Mucosa of rectum (tissue), 2 donors: ENCODE measurements around the gene ADIRF.

ENCODE experiments used
- H3K27ac ChIP-seq, 2 donors: one replicate each; pipeline ENCODE4 v1.7.0; 2013; ENCODE audit warnings: inconsistent platforms in 2 of 2, low read depth in 2 of 2, low read length in 2 of 2
- H3K27me3 ChIP-seq, 2 donors: one replicate each; pipeline ENCODE4 v1.7.0; 2013; ENCODE audit warnings: low read length in 2 of 2; ENCODE audit not compliant: control insufficient read depth in 2 of 2, insufficient read depth in 2 of 2
- H3K36me3 ChIP-seq, 2 donors: one replicate each; pipeline ENCODE4 v1.7.0; 2013; ENCODE audit warnings: low read length in 2 of 2; ENCODE audit not compliant: control insufficient read depth in 2 of 2, insufficient read depth in 2 of 2
- H3K4me1 ChIP-seq, 2 donors: one replicate each; pipeline ENCODE4 v1.7.0; 2013; ENCODE audit warnings: low read length in 2 of 2, mild to moderate bottlenecking in 1 of 2; ENCODE audit not compliant: control insufficient read depth in 2 of 2, insufficient read depth in 2 of 2
- H3K4me3 ChIP-seq, 2 donors: one replicate each; pipeline ENCODE4 v1.7.0; 2013; ENCODE audit warnings: low read length in 2 of 2
- H3K9ac ChIP-seq, 2 donors: one replicate each; pipeline ENCODE4 v1.7.0; 2013; ENCODE audit warnings: low read length in 2 of 2, low read depth in 1 of 2, mild to moderate bottlenecking in 1 of 2
- H3K9me3 ChIP-seq, 2 donors: one replicate each; pipeline ENCODE4 v1.7.0; 2013; ENCODE audit warnings: low read length in 2 of 2; ENCODE audit not compliant: control insufficient read depth in 2 of 2
- donor health status: healthy.
- donor health status: Normal muscosa, but diverticular disease.

ADIRF gene

GRCh38 chr10:86961481-86962091 lies 6.7 kb upstream of the ADIRF start:
- Histone ChIP-seq H3K36me3 (no peaks in the 10 kb centered on the region), H3K4me1 (peaks cover 0 to under 1% of the 10 kb centered on the region in 2 donors), H3K27ac (no peak overlapping the region), H3K27me3 (no peaks in the 10 kb centered on the region), H3K9me3 (no peaks in the 10 kb centered on the region), H3K9ac (no peak overlapping the region), H3K4me3 (no peak overlapping the region)

GRCh38 chr10:86962136-86962980 lies 5.9 kb upstream of the ADIRF start:
- H3K27ac ChIP-seq = no peak overlapping the region
- no peaks in the 10 kb centered on the region for H3K9me3 ChIP-seq
- no peaks in the 10 kb centered on the region for H3K27me3 ChIP-seq
- H3K4me3 ChIP-seq = no peak overlapping the region
- H3K4me1 ChIP-seq = peaks cover 7 to 8% of the 10 kb centered on the region in 2 donors
- no peaks in the 10 kb centered on the region for H3K36me3 ChIP-seq
- no peak overlapping the region for H3K9ac ChIP-seq

GRCh38 chr10:86962981-86963310 lies 5.3 kb upstream of the ADIRF start:
- Histone ChIP-seq H3K4me1 (peaks cover 13 to 14% of the 10 kb centered on the region in 2 donors), H3K4me3 (no peak overlapping the region), H3K9me3 (no peaks in the 10 kb centered on the region), H3K9ac (no peak overlapping the region), H3K36me3 (no peaks in the 10 kb centered on the region), H3K27ac (no peak overlapping the region), H3K27me3 (no peaks in the 10 kb centered on the region)

- Histone ChIP-seq H3K36me3 (no peaks in the 10 kb centered on the region), H3K27me3 (no peaks in the 10 kb centered on the region), H3K4me3 (no peak overlapping the region), H3K9me3 (no peaks in the 10 kb centered on the region), H3K9ac (no peak overlapping the region), H3K27ac (no peak overlapping the region), H3K4me1 (peaks cover 17 to 18% of the 10 kb centered on the region in 2 donors)
These were observed 4.9 kb upstream of the ADIRF start for GRCh38 chr10:86963341-86963919.

GRCh38 chr10:86964061-86964846 lies 4.0 kb upstream of the ADIRF start:
- Histone ChIP-seq H3K4me3 (no peak overlapping the region), H3K27ac (no peak overlapping the region), H3K4me1 (peaks cover 22 to 26% of the 10 kb centered on the region in 2 donors), H3K9me3 (no peaks in the 10 kb centered on the region), H3K9ac (no peak overlapping the region), H3K36me3 (no peaks in the 10 kb centered on the region), H3K27me3 (no peaks in the 10 kb centered on the region)

GRCh38 chr10:86964847-86965190 lies 3.5 kb upstream of the ADIRF start:
- no peak overlapping the region for H3K9ac ChIP-seq
- H3K4me3 ChIP-seq = no peak overlapping the region
- peaks cover 26 to 31% of the 10 kb centered on the region in 2 donors for H3K4me1 ChIP-seq
- H3K27ac ChIP-seq = no peak overlapping the region
- H3K27me3 ChIP-seq = no peaks in the 10 kb centered on the region
- no peaks in the 10 kb centered on the region for H3K9me3 ChIP-seq
- H3K36me3 ChIP-seq = no peaks in the 10 kb centered on the region

GRCh38 chr10:86965986-86966654 lies 2.2 kb upstream of the ADIRF start:
- Histone ChIP-seq H3K27ac (no peak overlapping the region), H3K4me1 (peaks cover 36 to 42% of the 10 kb centered on the region in 2 donors)

GRCh38 chr10:86967481-86967941 lies 771 bp upstream of the ADIRF start:
- Histone ChIP-seq H3K4me3 (peak overlapping the region; percentile 74 to 76), H3K9ac (peak overlapping the region in 1 of 2 donors; percentile 92), H3K27ac (peak overlapping the region; percentile 62 to 89), H3K27me3 (no peaks in the 10 kb centered on the region), H3K9me3 (no peaks in the 10 kb centered on the region), H3K36me3 (no peaks in the 10 kb centered on the region), H3K4me1 (peaks cover 42 to 52% of the 10 kb centered on the region in 2 donors)

More at GRCh38 chr10:86965986-86966654, 2.2 kb upstream of the ADIRF start:
- peak overlapping the region; percentile 0 to 7 for H3K9ac ChIP-seq
- H3K36me3 ChIP-seq = no peaks in the 10 kb centered on the region
- no peak overlapping the region for H3K4me3 ChIP-seq
- no peaks in the 10 kb centered on the region for H3K27me3 ChIP-seq
- no peaks in the 10 kb centered on the region for H3K9me3 ChIP-seq

GRCh38 chr10:86968994-86969355 lies 693 bp downstream of the ADIRF start:
- Histone ChIP-seq H3K27ac (peak overlapping the region; percentile 62 to 89), H3K27me3 (no peaks in the 10 kb centered on the region), H3K36me3 (no peaks in the 10 kb centered on the region), H3K9me3 (no peaks in the 10 kb centered on the region), H3K9ac (peak overlapping the region; percentile 76 to 92), H3K4me1 (peaks cover 42 to 52% of the 10 kb centered on the region in 2 donors), H3K4me3 (peak overlapping the region; percentile 74 to 76)
